Mammary epithelial cell (primary cell): Measurements from ENCODE around the gene KCTD6.

Experiments
- CTCF ChIP-seq, 2 donors: IDR thresholded peaks in 1 of 2; conservative IDR thresholded peaks in 1 of 2; 2 replicates each; pipeline ENCODE4 v1.5.1; 2011 to 2012; ENCODE audit warnings: inconsistent platforms in 2 of 2, low read length in 2 of 2, mild to moderate bottlenecking in 2 of 2, control low read depth in 1 of 2, low read depth in 1 of 2; ENCODE audit not compliant: insufficient read depth in 1 of 2; ENCODE audit errors: extremely low read depth in 1 of 2
- EZH2 ChIP-seq: IDR thresholded peaks from 2 replicates; pipeline ENCODE4 v1.6.1; 2012; ENCODE audit warnings: low read length, inconsistent platforms, borderline replicate concordance

DNA sequence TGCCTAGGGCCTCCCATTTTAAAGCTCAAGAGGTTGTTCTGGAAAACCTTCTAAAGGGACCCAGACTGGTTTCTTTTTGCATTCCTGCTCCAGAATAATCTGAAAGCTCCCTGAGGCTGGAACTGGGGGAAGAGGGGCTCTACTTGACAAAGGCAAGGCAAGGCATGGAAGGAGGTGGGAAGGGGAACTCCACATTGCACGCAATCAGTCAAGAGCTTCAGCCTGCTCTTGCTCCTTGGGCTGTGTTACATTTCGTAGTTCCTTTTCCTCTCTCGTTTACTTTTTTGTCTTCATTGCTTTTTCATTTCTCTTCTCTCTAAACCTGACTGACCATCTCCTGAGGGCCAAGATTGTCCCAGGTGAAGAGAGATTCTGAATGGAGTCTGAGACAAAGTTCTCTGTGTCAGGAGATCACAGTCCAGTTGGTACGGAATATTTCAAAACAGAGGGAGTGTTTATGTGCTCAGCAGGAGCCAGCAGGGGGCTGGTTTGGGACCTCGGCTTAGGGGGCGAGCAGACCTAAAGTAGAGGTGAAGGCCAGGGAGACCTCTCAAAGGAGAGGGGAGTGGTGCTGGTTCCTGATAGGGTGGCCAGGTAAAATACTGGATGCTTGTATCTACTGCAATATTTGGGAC, 6.0 kb upstream of the KCTD6 start:
- TF ChIP-seq CTCF (conservative IDR thresholded peaks at IDR 0.05 in 1 of 2, IDR thresholded peaks at IDR 0.05 in 1 of 2; ENCODE audit: extremely low read depth in 1 of 2, insufficient read depth in 1 of 2, low read depth in 1 of 2, low read length in 2 of 2) (no peak), EZH2 (no peak)
